HepG2 (cell line): ENCODE data around the gene ABCG8. TPM values are rescaled to one million over a fixed set of nuclear protein-coding genes. Genes with fewer than 3 reads are reported as not detected.

ENCODE experiments used
- ATAC-seq: fragments of 200-7000 bp; cut with Tn5 transposase; 3 replicates; pipeline ENCODE4 v1.9.1; 2020; ENCODE audit warnings: mild to moderate bottlenecking, moderate library complexity
- BruUV-seq: library from RNA; stranded (reverse); fragments of 400-500 nt; replicated peaks from 2 replicates; lab custom pipeline; 2021; lab: Mats Ljungman, UMichigan
- CTCF ChIA-PET: fragments of 300-600 bp; formaldehyde crosslinking; extraction: SDS; loops from one replicate; lab custom pipeline; 2021; ENCODE audit warnings: low total read pairs, inconsistent platforms, low intra/inter-chr PET ratio; lab: Yijun Ruan, JAX
- POLR2A ChIA-PET: fragments of 350-600 bp; sonication (Branson Sonifier 250); formaldehyde crosslinking; loops from one replicate; lab custom pipeline; 2020; ENCODE audit warnings: antibody characterized with exemption, inconsistent platforms; lab: Yijun Ruan, JAX
- DNase-seq: peaks from one replicate; pipeline ENCODE4 v3.0.0-alpha.2; 2015; ENCODE audit warnings: low spot score
- FAIRE-seq: peaks from 3 replicates; lab custom pipeline; 2011; peaks lifted over from hg19 to GRCh38; lab: Jason Lieb, UNC
- H2AFZ ChIP-seq: one replicate; pipeline ENCODE4 v1.6.1; 2011; ENCODE audit warnings: low read length, inconsistent platforms
- H3K27ac ChIP-seq: fragments of 300-600 bp; 3 replicates; pipeline ENCODE4 v1.8.0; 2011; ENCODE audit warnings: mixed run types, mild to moderate bottlenecking, mixed read lengths, low read length, inconsistent platforms; ENCODE audit not compliant: insufficient read depth; ENCODE audit errors: extremely low read length
- H3K27me3 ChIP-seq, 2 experiments: fragments of 200-600 bp in 1 of 2; 2 replicates in 1 of 2; 3 replicates in 1 of 2; pipeline versions ENCODE4 v1.6.0 to v1.8.0; 2011; ENCODE audit warnings: low read length in 2 of 2, mild to moderate bottlenecking in 2 of 2, moderate library complexity in 2 of 2, inconsistent platforms in 1 of 2; ENCODE audit not compliant: insufficient read depth in 2 of 2, control insufficient read depth in 1 of 2
- H3K36me3 ChIP-seq, 2 experiments: fragments of 200-600 bp in 1 of 2; replicated peaks in 1 of 2; 2 replicates in 1 of 2; 3 replicates in 1 of 2; pipeline versions ENCODE4 v1.5.1 to v1.8.0; 2011; ENCODE audit warnings: low read length in 2 of 2, inconsistent platforms in 1 of 2; ENCODE audit not compliant: insufficient read depth in 2 of 2, control insufficient read depth in 1 of 2
- H3K4me1 ChIP-seq: 2 replicates; pipeline ENCODE4 v1.5.1; 2012; ENCODE audit warnings: low read length, inconsistent platforms; ENCODE audit not compliant: insufficient read depth
- H3K4me2 ChIP-seq: 2 replicates; pipeline ENCODE4 v1.6.0; 2011; ENCODE audit warnings: low read depth, low read length, inconsistent platforms
- H3K4me3 ChIP-seq, 3 experiments: fragments of 200-600 bp in 1 of 3; sonication (generic), shearing (Covaris generic) in 1 of 3; replicated peaks in 1 of 3; 2 replicates each; pipeline ENCODE4 v1.5.1; 2011 to 2016; ENCODE audit warnings: low read length in 3 of 3, inconsistent platforms in 2 of 3, low read depth in 2 of 3, mild to moderate bottlenecking in 2 of 3, control low read depth in 1 of 3, mixed read lengths in 1 of 3; ENCODE audit not compliant: insufficient read depth in 1 of 3
- H3K79me2 ChIP-seq: one replicate; pipeline ENCODE4 v1.6.1; 2011; ENCODE audit warnings: low read length, inconsistent platforms; ENCODE audit not compliant: insufficient read depth
- H3K9ac ChIP-seq: 2 replicates; pipeline ENCODE4 v1.6.0; 2011; ENCODE audit warnings: mild to moderate bottlenecking, low read depth, low read length, inconsistent platforms; ENCODE audit not compliant: insufficient read depth
- H3K9me3 ChIP-seq: 2 replicates; pipeline ENCODE4 v1.5.1; 2012; ENCODE audit warnings: mild to moderate bottlenecking, low read length
- H4K20me1 ChIP-seq: 2 replicates; pipeline ENCODE4 v1.6.0; 2011; ENCODE audit warnings: inconsistent platforms, mild to moderate bottlenecking, low read length, moderate library complexity; ENCODE audit not compliant: insufficient read depth
- HNRNPUL1 ChIP-seq: fragments of 200-400 bp; formaldehyde crosslinking; IDR thresholded peaks from 2 replicates; pipeline ENCODE4 v1.6.1; 2017; ENCODE audit warnings: low read depth, mild to moderate bottlenecking, low read length, moderate library complexity
- PLRG1 ChIP-seq: fragments of 450-650 bp; conservative IDR thresholded peaks from 2 replicates; pipeline ENCODE4 v1.6.1; 2016
- RBM22 ChIP-seq: fragments of 200-400 bp; formaldehyde crosslinking; optimal IDR thresholded peaks from 2 replicates; pipeline ENCODE3; 2017; ENCODE audit warnings: mild to moderate bottlenecking, low read length, moderate library complexity
- SRF ChIP-seq: IDR thresholded peaks from 2 replicates; pipeline ENCODE4 v1.6.1; 2011; ENCODE audit warnings: mild to moderate bottlenecking, low read depth, low read length, moderate library complexity
- TAF15 ChIP-seq: fragments of 200-400 bp; formaldehyde crosslinking; IDR thresholded peaks from one replicate; pipeline ENCODE4 v1.6.1; 2018; ENCODE audit warnings: mild to moderate bottlenecking, low read depth, low read length; ENCODE audit not compliant: poor library complexity, severe bottlenecking
- TEAD2 ChIP-seq: sonication (generic); formaldehyde crosslinking; IDR thresholded peaks from 2 replicates; pipeline ENCODE4 v1.9.0; 2021; ENCODE audit warnings: missing genetic modification reagents
- ZNF17 ChIP-seq: sonication (generic); formaldehyde crosslinking; IDR thresholded peaks from 2 replicates; pipeline ENCODE4 v1.5.0; 2020; ENCODE audit warnings: mild to moderate bottlenecking, missing genetic modification reagents
- ZNF235 ChIP-seq: sonication (generic); formaldehyde crosslinking; IDR thresholded peaks from 2 replicates; pipeline ENCODE4 v1.8.1; 2023; ENCODE audit warnings: mild to moderate bottlenecking, missing genetic modification reagents, borderline replicate concordance
- whole genome bisulfite sequencing: methylation state at CpG from one replicate; pipeline ENCODE4 v1.1.6; 2017; ENCODE audit warnings: low lambda C conversion rate; 5-methylcytosine and 5-hydroxymethylcytosine counted together
- in situ Hi-C: cut with HindIII; loops from 2 replicates; pipeline ENCODE4 v1.10.0; 2017; ENCODE audit warnings: low pct_unique_long_range_greater_than_20kb; ENCODE audit not compliant: extremely low pct_ligation_motif_present
- intact Hi-C: fragments of 100-400 bp; cut with micrococcal nuclease; formaldehyde crosslinking; loops from one replicate; pipeline ENCODE4 v1.10.0; 2022; ENCODE audit not compliant: unreplicated experiment
- polyA plus RNA-seq, 8 experiments: library from polyadenylated mRNA; depleted of rRNA in 3 of 8; stranded (reverse) in 7 of 8; unstranded in 1 of 8; fragments of >200 nt; fragmentation: Illumina TruSeq in 4 of 8; extraction: Trizol in 4 of 8; gene quantifications; 2 replicates each; pipeline versions ENCODE4 v1.2.1 to v1.2.3, GENCODE V29; 2011 to 2016; ENCODE audit warnings: low read depth in 4 of 8, missing spikeins in 1 of 8, mixed read lengths in 1 of 8; ENCODE audit not compliant: insufficient read depth in 1 of 8
- total RNA-seq, 5 experiments: library from RNA; depleted of rRNA; stranded (reverse); fragments of >200 nt; fragmentation: Illumina TruSeq; extraction: Trizol; gene quantifications; 2 replicates each; pipeline ENCODE4 v1.2.3, GENCODE V29; 2016; ENCODE audit warnings: low read depth in 1 of 5
- TF ChIP-seq, protein P1 (sequence below): sonication (generic); formaldehyde crosslinking; IDR thresholded peaks from 2 replicates; pipeline ENCODE4 v1.5.0; 2020; ENCODE audit warnings: missing genetic modification reagents

ABCG8 gene
- total and polyA plus RNA-seq, 2 of the 13 experiments (the other 11 are each of a cell fraction or from before 2014, with no cell fraction given), result 8.1 to 8.8 TPM

DNA sequence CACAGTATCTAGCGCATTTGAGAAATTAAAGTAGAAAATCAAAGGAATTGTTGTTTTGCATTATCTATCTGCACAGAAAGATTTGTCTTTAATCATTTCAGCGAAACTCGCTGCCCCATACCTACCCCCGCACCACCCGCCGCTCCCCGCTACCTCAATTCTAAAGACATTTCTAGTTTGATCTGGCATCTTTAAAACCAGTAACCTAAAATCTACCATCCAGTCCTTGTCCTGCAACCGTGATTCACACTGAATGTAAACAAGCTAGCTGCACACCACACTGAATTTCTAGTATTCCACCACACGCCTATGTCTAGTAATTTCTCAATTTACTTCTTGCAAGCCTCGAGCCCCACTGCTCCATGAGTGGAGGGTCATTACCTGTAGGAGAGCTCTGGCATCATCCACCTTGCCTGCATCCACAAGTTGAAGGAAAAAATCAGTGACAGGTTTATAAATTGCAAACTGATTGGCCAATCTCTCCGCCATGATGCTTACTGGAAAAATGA lies 60.1 kb downstream of the ABCG8 start:
- BruUV-seq, result no TSS peak
- Histone ChIP-seq H4K20me1 (no peaks in the 10 kb centered on the region), H3K27ac (no peak overlapping the region), H3K4me1 (no peaks in the 10 kb centered on the region), H3K4me3 (no peak overlapping the region), H3K79me2 (no peaks in the 10 kb centered on the region), H3K9me3 (no peaks in the 10 kb centered on the region), H3K4me2 (no peak overlapping the region), H2AFZ (no peak overlapping the region), H3K9ac (no peak overlapping the region), H3K27me3 (no peaks in the 10 kb centered on the region), H3K36me3 (peaks cover 20 to 76% of the 10 kb centered on the region in 2 experiments)
- CTCF ChIA-PET, result interaction anchor here (1.4 kb wide), 1 partner anchor 21 kb away, joined by 4 read pairs; no protein-coding TSS in a partner anchor
- no peak; the same call in 1 of the 3 replicates for ATAC-seq
- POLR2A ChIA-PET, result no interaction called here
- intact Hi-C loops (no loop called here), in situ Hi-C loops (no loop called here)
- TF ChIP-seq, protein P1, sequence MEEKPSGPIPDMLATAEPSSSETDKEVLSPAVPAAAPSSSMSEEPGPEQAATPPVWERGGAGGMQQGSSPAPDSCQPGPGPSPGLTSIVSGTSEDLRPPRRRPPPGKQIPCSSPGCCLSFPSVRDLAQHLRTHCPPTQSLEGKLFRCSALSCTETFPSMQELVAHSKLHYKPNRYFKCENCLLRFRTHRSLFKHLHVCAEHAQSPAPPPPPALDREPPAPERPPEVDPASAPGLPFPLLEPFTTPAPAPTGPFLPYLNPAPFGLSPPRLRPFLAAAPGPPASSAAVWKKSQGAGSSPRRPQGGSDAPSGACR (CRISPR knock-in tag), result no peak
- peak; percentile 70 for TF ChIP-seq RBM22
- no peak for DNase-seq
- 98% methylated on average over 11 of the region's 11 CpGs for WGBS
- no peak for FAIRE-seq

DNA sequence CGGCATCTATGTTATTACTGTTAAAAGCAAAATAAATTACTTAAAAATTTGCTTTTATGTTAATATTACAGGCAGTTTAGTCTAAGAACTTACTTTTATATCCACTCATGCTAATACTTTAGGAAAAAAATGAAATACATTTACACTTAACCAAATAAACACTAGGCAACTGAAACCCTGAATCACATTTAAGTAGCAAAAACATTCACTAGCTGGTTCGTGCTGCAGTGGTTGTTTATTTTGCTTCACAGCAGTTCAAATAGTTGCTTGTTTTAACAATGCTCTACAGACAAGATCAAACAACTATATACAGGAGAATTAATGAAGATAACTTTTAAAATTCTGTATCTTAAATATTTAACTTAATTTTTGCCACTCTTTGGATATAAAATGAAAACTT lies 60.8 kb downstream of the ABCG8 start:
- H3K36me3 ChIP-seq, result peaks cover 20 to 76% of the 10 kb centered on the region in 2 experiments
- no peak overlapping the region for H2AFZ ChIP-seq
- no peak overlapping the region for H3K9ac ChIP-seq
- no peaks in the 10 kb centered on the region for H3K27me3 ChIP-seq
- TF ChIP-seq PLRG1, result no peak
- TF ChIP-seq ZNF17, result no peak
- TF ChIP-seq TEAD2 (CRISPR knock-in tag), result no peak
- no peak for TF ChIP-seq SRF
- TF ChIP-seq ZNF235 (CRISPR knock-in tag), result no peak
- TF ChIP-seq TAF15, result no peak
- no peak for TF ChIP-seq HNRNPUL1
- WGBS, result 95% methylated on average over 2 of the region's 2 CpGs
- no peaks in the 10 kb centered on the region for H3K79me2 ChIP-seq
- CTCF ChIA-PET, result no interaction called here
- DNase-seq (no peak), FAIRE-seq (no peak), ATAC-seq (no peak)
- no peaks in the 10 kb centered on the region for H3K4me1 ChIP-seq
- H3K27ac ChIP-seq, result no peak overlapping the region
- no peaks in the 10 kb centered on the region for H4K20me1 ChIP-seq
- H3K9me3 ChIP-seq, result no peaks in the 10 kb centered on the region
- intact Hi-C loops, result no loop called here
- POLR2A ChIA-PET, result no interaction called here
- no peak overlapping the region for H3K4me2 ChIP-seq
- in situ Hi-C loops, result no loop called here
- no peak overlapping the region for H3K4me3 ChIP-seq
- no TSS peak for BruUV-seq
